PC-9 (cell line): ENCODE data around the gene P2RY8. TPM values are rescaled to one million over a fixed set of nuclear protein-coding genes. Genes with fewer than 3 reads are reported as not detected.

ENCODE experiments used
- BruUV-seq: library from RNA; stranded (reverse); fragments of 400-500 nt; replicated peaks from 2 replicates; lab custom pipeline; 2021; lab: Mats Ljungman, UMichigan
- CTCF ChIA-PET: fragments of 300-600 bp; sonication (Branson Sonifier 250); formaldehyde crosslinking; loops from one replicate; lab custom pipeline; 2022; ENCODE audit warnings: antibody characterized with exemption; lab: Charles Lee
- POLR2A ChIA-PET: fragments of 300-600 bp; sonication (Branson Sonifier 250); formaldehyde crosslinking; loops from one replicate; lab custom pipeline; 2022; ENCODE audit warnings: antibody characterized with exemption; ENCODE audit not compliant: unreplicated experiment; lab: Charles Lee
- DNase-seq, 2 experiments: peaks; one replicate each; pipeline versions ENCODE4 v3.0.0 to v3.0.0-alpha.2; 2015 to 2022; ENCODE audit warnings: mixed read lengths in 1 of 2
- H2AFZ ChIP-seq: fragments of 200-600 bp; sonication (generic); 2 replicates; pipeline ENCODE4 v1.8.1; 2017; ENCODE audit warnings: antibody characterized with exemption
- H3F3A ChIP-seq: fragments of 200-600 bp; sonication (generic); 2 replicates; pipeline ENCODE4 v1.8.1; 2017; ENCODE audit warnings: antibody characterized with exemption, mild to moderate bottlenecking, low read depth; ENCODE audit not compliant: insufficient read depth
- H3K27ac ChIP-seq: fragments of 200-600 bp; sonication (generic); 2 replicates; pipeline ENCODE4 v1.6.1; 2016; ENCODE audit warnings: mixed run types
- H3K27me3 ChIP-seq: fragments of 200-600 bp; sonication (generic); 2 replicates; pipeline ENCODE4 v1.6.1; 2016; ENCODE audit warnings: low read depth, mixed run types; ENCODE audit not compliant: insufficient read depth
- H3K36me3 ChIP-seq: fragments of 200-600 bp; sonication (generic); 2 replicates; pipeline ENCODE4 v1.6.1; 2016; ENCODE audit warnings: low read depth, mixed run types
- H3K4me1 ChIP-seq: fragments of 200-600 bp; sonication (generic); replicated peaks from 2 replicates; pipeline ENCODE4 v1.6.1; 2016; ENCODE audit warnings: mixed run types; ENCODE audit not compliant: insufficient read depth
- H3K4me2 ChIP-seq: fragments of 200-600 bp; sonication (generic); 2 replicates; pipeline ENCODE4 v1.6.1; 2017; ENCODE audit warnings: mixed run types
- H3K4me3 ChIP-seq: fragments of 200-600 bp; sonication (generic); 2 replicates; pipeline ENCODE4 v1.6.1; 2016; ENCODE audit warnings: mixed run types
- H3K79me2 ChIP-seq: fragments of 200-600 bp; sonication (generic); 2 replicates; pipeline ENCODE4 v1.6.1; 2017; ENCODE audit warnings: low read depth, mixed run types
- H3K9me2 ChIP-seq: fragments of 200-600 bp; sonication (generic); 2 replicates; pipeline ENCODE4 v1.8.1; 2017; ENCODE audit warnings: mild to moderate bottlenecking; ENCODE audit not compliant: insufficient read depth
- H3K9me3 ChIP-seq: fragments of 200-600 bp; sonication (generic); 2 replicates; pipeline ENCODE4 v1.8.1; 2016; ENCODE audit warnings: low read depth; ENCODE audit not compliant: insufficient read depth
- H4K20me1 ChIP-seq: fragments of 200-600 bp; sonication (generic); 2 replicates; pipeline ENCODE4 v1.8.1; 2017; ENCODE audit not compliant: insufficient read depth
- CTCF ChIP-seq: fragments of 200-600 bp; sonication (generic); conservative IDR thresholded peaks from 2 replicates; pipeline ENCODE4 v1.6.1; 2017; ENCODE audit warnings: mixed run types, antibody characterized with exemption, mild to moderate bottlenecking, moderate library complexity
- EZH2 ChIP-seq: fragments of 200-600 bp; sonication (generic); IDR thresholded peaks from 2 replicates; pipeline ENCODE4 v1.8.0; 2017; ENCODE audit warnings: antibody characterized with exemption, low read depth
- intact Hi-C: fragments of 100-400 bp; cut with micrococcal nuclease; formaldehyde crosslinking; loops from one replicate; pipeline ENCODE4 v1.10.0; 2022; ENCODE audit not compliant: unreplicated experiment
- total RNA-seq: library from RNA; stranded (reverse); gene quantifications from 2 replicates; pipeline ENCODE4 v1.2.3, GENCODE V29; 2021

Gene P2RY8
- total RNA-seq, 1 experiment from 2014 or later, result not detected

GRCh38 chrX:1581132-1581531 lies 44.1 kb upstream of the P2RY8 start:
- ChIA-PET CTCF (no interaction called here), POLR2A (no interaction called here)
- Histone ChIP-seq H2AFZ (no peak overlapping the region), H3K4me3 (no peak overlapping the region), H3K79me2 (no peaks in the 10 kb centered on the region), H3K4me1 (0 out of 2 replicates have a peak, but pooled peaks cover 8% of the 10 kb centered on the region), H3K4me2 (no peak overlapping the region), H3K36me3 (no peaks in the 10 kb centered on the region), H3F3A (peaks cover 7% of the 10 kb centered on the region; the same call in 1 of the 2 replicates), H3K27me3 (no peaks in the 10 kb centered on the region), H3K27ac (no peak overlapping the region), H4K20me1 (no peaks in the 10 kb centered on the region), H3K9me2 (no peaks in the 10 kb centered on the region), H3K9me3 (no peaks in the 10 kb centered on the region)
- TF ChIP-seq CTCF (peak; percentile 81), EZH2 (no peak)
- BruUV-seq, result no TSS peak
- no peak for DNase-seq
- intact Hi-C loops, result loop anchor here (5.0 kb wide), 1 partner anchor 339 kb away; no protein-coding TSS in a partner anchor

GRCh38 chrX:1578511-1579173 lies 41.7 kb upstream of the P2RY8 start:
- Histone ChIP-seq H4K20me1 (no peaks in the 10 kb centered on the region), H3F3A (peaks cover 7% of the 10 kb centered on the region; the same call in 1 of the 2 replicates), H3K9me3 (no peaks in the 10 kb centered on the region), H3K79me2 (no peaks in the 10 kb centered on the region), H3K27ac (no peak overlapping the region), H3K9me2 (no peaks in the 10 kb centered on the region), H2AFZ (no peak overlapping the region), H3K36me3 (no peaks in the 10 kb centered on the region), H3K4me1 (0 out of 2 replicates have a peak, but pooled peaks cover 8% of the 10 kb centered on the region), H3K4me2 (no peak overlapping the region), H3K27me3 (no peaks in the 10 kb centered on the region), H3K4me3 (no peak overlapping the region)
- intact Hi-C loops, result no loop called here
- no peak for TF ChIP-seq EZH2
- no peak for TF ChIP-seq CTCF
- no TSS peak for BruUV-seq
- no peak for DNase-seq
- ChIA-PET POLR2A (no interaction called here), CTCF (no interaction called here)

GRCh38 chrX:1577845-1578244 lies 40.9 kb upstream of the P2RY8 start:
- H3K4me3 ChIP-seq, result no peak overlapping the region
- H2AFZ ChIP-seq, result no peak overlapping the region
- no peaks in the 10 kb centered on the region for H3K27me3 ChIP-seq
- H3K27ac ChIP-seq, result no peak overlapping the region
- H3K9me2 ChIP-seq, result no peaks in the 10 kb centered on the region
- no peak overlapping the region for H3K4me2 ChIP-seq
- DNase-seq, result no peak
- H3K4me1 ChIP-seq, result 0 out of 2 replicates have a peak, but pooled peaks cover 3% of the 10 kb centered on the region
- ChIA-PET CTCF (no interaction called here), POLR2A (no interaction called here)
- peaks cover 3% of the 10 kb centered on the region; the same call in 1 of the 2 replicates for H3F3A ChIP-seq
- TF ChIP-seq CTCF, result no peak
- TF ChIP-seq EZH2, result no peak
- H3K9me3 ChIP-seq, result no peaks in the 10 kb centered on the region
- H4K20me1 ChIP-seq, result no peaks in the 10 kb centered on the region
- no peaks in the 10 kb centered on the region for H3K79me2 ChIP-seq
- no peaks in the 10 kb centered on the region for H3K36me3 ChIP-seq
- intact Hi-C loops, result no loop called here
- no TSS peak for BruUV-seq
